ENCODE results near the gene WDR54. TPM values are rescaled to one million over a fixed set of nuclear protein-coding genes. Genes with fewer than 3 reads are reported as not detected.

Gene WDR54
- total RNA-seq, 1 donor from 2014 or later: 26.9 TPM

DNA sequence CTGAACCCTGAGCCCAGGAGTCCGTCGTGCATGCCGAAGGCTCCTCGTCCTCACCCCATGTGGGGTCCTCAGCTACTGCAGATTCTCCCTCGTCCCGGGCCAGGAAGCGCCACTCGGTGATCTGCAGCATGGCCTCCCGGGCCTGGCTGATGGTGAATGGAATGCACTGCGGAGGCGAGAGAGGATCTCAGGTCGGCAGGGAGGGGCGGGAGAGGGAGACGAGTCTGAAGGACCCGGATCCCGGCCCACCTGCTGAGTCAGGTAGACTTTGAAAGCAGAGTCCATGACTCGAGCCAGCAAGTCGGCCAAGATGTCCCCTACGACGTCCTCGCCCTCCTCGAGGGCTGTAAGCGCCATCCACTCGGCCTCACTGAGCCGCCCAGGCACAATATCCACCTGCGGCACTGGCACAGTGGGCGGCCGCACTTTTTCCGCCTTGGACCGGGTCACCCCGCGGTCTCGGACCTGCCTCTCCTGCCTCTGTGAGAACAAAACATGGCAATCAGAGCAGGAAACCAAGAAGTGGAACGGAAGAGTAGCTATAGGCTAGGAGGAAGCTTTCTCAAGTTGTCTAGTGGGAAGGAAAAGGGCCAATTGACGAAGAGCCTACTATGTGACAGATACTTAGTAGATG, 5.7 kb upstream of the WDR54 start:
- FAIRE-seq: no peak
- H3K4me3 ChIP-seq (ENCODE audit: low read depth, low read length): peak overlapping the region; percentile 18

DNA sequence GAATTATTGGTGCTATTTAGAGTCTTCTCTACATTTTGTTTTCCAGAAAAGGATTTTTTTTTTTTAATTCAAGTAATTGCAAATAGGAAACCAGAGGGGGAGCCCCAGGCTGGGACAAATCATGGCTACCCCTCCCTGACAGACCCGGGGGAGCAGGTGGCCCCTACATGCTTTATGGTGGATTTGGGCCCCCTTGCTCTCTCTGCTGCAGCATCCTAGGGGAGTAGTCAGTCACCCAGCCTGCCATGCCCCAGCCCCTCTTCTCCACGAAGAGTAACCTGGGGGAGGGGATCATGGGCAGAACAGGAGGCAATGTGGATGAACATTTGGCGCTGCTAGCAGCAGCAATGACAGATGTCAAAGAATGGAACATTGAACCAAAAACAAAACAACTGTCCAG, 4.8 kb upstream of the WDR54 start:
- Histone ChIP-seq H3K36me3 (ENCODE audit: control insufficient read depth, insufficient read depth, low read length) (no peaks in the 10 kb centered on the region), H3K27me3 (ENCODE audit: control insufficient read depth, insufficient read depth, low read length) (no peaks in the 10 kb centered on the region), H3K4me3 (ENCODE audit: low read depth, low read length) (no peak overlapping the region)
- DNase-seq (ENCODE audit: low read depth): no peak
- no peak for FAIRE-seq
- TF ChIP-seq, protein P1, sequence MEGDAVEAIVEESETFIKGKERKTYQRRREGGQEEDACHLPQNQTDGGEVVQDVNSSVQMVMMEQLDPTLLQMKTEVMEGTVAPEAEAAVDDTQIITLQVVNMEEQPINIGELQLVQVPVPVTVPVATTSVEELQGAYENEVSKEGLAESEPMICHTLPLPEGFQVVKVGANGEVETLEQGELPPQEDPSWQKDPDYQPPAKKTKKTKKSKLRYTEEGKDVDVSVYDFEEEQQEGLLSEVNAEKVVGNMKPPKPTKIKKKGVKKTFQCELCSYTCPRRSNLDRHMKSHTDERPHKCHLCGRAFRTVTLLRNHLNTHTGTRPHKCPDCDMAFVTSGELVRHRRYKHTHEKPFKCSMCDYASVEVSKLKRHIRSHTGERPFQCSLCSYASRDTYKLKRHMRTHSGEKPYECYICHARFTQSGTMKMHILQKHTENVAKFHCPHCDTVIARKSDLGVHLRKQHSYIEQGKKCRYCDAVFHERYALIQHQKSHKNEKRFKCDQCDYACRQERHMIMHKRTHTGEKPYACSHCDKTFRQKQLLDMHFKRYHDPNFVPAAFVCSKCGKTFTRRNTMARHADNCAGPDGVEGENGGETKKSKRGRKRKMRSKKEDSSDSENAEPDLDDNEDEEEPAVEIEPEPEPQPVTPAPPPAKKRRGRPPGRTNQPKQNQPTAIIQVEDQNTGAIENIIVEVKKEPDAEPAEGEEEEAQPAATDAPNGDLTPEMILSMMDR (IDR thresholded peaks at IDR 0.05; ENCODE audit: insufficient read depth, low read length, severe bottlenecking): no peak

More for the DNA sequence above, 5.7 kb upstream of the WDR54 start:
- TF ChIP-seq, protein P1 (IDR thresholded peaks at IDR 0.05; ENCODE audit: insufficient read depth, low read length, severe bottlenecking): no peak
- no peaks in the 10 kb centered on the region for H3K27me3 ChIP-seq (ENCODE audit: control insufficient read depth, insufficient read depth, low read length)
- DNase-seq (ENCODE audit: low read depth): no peak
- no peaks in the 10 kb centered on the region for H3K36me3 ChIP-seq (ENCODE audit: control insufficient read depth, insufficient read depth, low read length)

DNA sequence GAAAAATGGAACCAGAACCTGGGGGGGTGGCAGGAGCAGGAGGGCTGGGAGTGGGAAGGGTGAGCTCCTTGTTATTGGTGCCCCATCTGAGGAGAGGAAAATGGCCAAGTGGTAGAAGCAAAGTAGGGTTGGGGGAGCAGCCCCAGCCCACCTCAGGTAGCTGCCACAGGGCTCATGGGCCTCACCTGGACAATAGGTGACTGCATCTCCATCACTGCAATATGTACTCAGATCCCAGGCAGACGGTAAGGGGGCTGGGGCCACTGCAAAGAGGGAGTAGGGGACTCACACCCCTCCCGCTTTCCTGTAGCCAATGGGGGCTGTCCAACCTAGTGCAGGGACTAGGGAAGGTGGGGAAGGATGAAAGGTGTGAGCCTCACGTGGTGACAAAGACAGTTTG, 4.3 kb upstream of the WDR54 start:
- TF ChIP-seq, protein P1 (IDR thresholded peaks at IDR 0.05; ENCODE audit: insufficient read depth, low read length, severe bottlenecking): no peak
- DNase-seq (ENCODE audit: low read depth) (no peak), FAIRE-seq (no peak)
- Histone ChIP-seq H3K36me3 (ENCODE audit: control insufficient read depth, insufficient read depth, low read length) (no peaks in the 10 kb centered on the region), H3K4me3 (ENCODE audit: low read depth, low read length) (no peak overlapping the region), H3K27me3 (ENCODE audit: control insufficient read depth, insufficient read depth, low read length) (no peaks in the 10 kb centered on the region)

DNA sequence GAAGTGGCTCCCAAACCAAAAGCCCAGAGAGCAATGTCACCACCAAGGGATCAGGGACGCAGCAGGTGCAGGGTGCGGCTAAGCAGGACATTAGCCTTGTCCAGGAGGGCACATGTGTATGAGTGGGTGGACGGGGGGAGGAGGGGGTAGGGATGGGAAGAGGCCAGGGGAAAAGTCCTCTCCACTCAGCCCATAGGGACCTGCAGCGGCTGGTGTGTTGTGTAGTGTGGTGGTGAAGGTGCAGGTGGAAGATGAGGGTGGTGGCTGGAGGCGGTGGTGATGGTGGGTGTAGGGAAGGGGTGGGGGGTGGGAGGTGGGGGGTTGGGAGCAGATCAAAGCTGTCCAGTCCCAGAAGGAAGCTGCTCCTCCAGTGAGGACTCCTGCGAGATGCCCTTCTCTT, 3.8 kb upstream of the WDR54 start:
- FAIRE-seq (no peak), DNase-seq (ENCODE audit: low read depth) (no peak)
- Histone ChIP-seq H3K36me3 (ENCODE audit: control insufficient read depth, insufficient read depth, low read length) (no peaks in the 10 kb centered on the region), H3K27me3 (ENCODE audit: control insufficient read depth, insufficient read depth, low read length) (no peaks in the 10 kb centered on the region), H3K4me3 (ENCODE audit: low read depth, low read length) (no peak overlapping the region)
- TF ChIP-seq, protein P1 (IDR thresholded peaks at IDR 0.05; ENCODE audit: insufficient read depth, low read length, severe bottlenecking): no peak

DNA sequence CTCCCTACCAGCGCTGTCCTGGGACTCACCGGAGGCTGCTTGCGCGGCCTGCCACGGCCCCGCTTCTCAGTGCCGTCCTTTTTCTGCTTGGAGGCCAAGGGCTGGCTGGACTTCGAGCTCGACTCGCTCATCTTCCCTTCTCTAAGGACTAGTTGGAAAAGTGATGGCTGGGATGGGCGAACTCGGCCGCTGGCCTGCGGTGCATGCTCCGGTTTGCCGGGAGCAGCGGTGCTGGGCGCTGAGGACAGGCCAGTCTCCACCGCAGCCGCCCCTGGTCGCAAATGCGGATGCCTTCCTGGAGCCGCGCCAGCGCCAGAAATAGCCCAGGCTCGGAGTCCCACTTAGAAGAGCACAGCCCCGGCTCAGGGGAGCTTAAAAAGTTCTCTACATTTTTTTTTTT, 3.2 kb upstream of the WDR54 start:
- no peak for DNase-seq (ENCODE audit: low read depth)
- no peak overlapping the region for H3K4me3 ChIP-seq (ENCODE audit: low read depth, low read length)
- FAIRE-seq: no peak
- TF ChIP-seq, protein P1 (IDR thresholded peaks at IDR 0.05; ENCODE audit: insufficient read depth, low read length, severe bottlenecking): no peak
- H3K27me3 ChIP-seq (ENCODE audit: control insufficient read depth, insufficient read depth, low read length): no peaks in the 10 kb centered on the region
- H3K36me3 ChIP-seq (ENCODE audit: control insufficient read depth, insufficient read depth, low read length): no peaks in the 10 kb centered on the region

DNA sequence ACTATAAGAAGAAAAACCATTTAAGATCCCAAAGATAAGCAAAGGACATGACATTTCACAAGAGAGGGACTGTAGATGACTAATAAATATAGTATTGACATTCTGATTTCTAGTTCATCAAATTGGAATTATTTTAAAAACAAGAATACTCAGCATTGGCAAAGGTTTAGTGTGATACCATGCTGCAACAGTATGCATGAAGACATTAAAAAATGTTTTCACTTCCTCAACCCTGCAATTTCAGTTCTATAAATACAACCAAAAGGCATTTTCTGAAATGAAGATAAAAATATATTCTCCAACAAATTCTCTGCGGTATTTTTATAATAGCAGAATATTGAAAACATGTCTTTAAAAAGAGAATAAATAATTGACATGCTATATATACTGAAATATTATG, 2.2 kb upstream of the WDR54 start:
- Histone ChIP-seq H3K27me3 (ENCODE audit: control insufficient read depth, insufficient read depth, low read length) (no peaks in the 10 kb centered on the region), H3K4me3 (ENCODE audit: low read depth, low read length) (no peak overlapping the region), H3K36me3 (ENCODE audit: control insufficient read depth, insufficient read depth, low read length) (no peaks in the 10 kb centered on the region)
- FAIRE-seq (no peak), DNase-seq (ENCODE audit: low read depth) (no peak)
- TF ChIP-seq, protein P1 (IDR thresholded peaks at IDR 0.05; ENCODE audit: insufficient read depth, low read length, severe bottlenecking): no peak

Data from bronchial epithelial cell (primary cell).